CD4-positive, alpha-beta T cell (primary cell): ENCODE results near the gene OPRD1. TPM values are rescaled to one million over a fixed set of nuclear protein-coding genes. Genes with fewer than 3 reads are reported as not detected.
"Not testable (repeated sequence)": the region's sequence is repeated elsewhere in the genome, so short reads cannot be mapped to it uniquely, and the experiment has no call there.

Experiments
- ATAC-seq: fragments of 200-7000 bp; cut with Tn5 transposase; one replicate; pipeline ENCODE4 v1.10.0; 2022; ENCODE audit warnings: mild to moderate bottlenecking; ENCODE audit not compliant: poor library complexity
- CTCF ChIA-PET: fragments of 350-600 bp; sonication (Branson Sonifier 250); formaldehyde crosslinking; loops from one replicate; lab custom pipeline; 2021; ENCODE audit warnings: antibody characterized with exemption, inconsistent platforms; lab: Charles Lee
- POLR2A ChIA-PET: fragments of 350-600 bp; sonication (Branson Sonifier 250); formaldehyde crosslinking; loops from one replicate; lab custom pipeline; 2021; ENCODE audit warnings: antibody characterized with exemption, inconsistent platforms; lab: Charles Lee
- DNase-seq, 14 experiments: peaks; one replicate each; pipeline ENCODE4 v3.0.0-alpha.2; 2013 to 2020; ENCODE audit warnings: mixed read lengths in 2 of 14
- H3K27ac ChIP-seq, 2 donors: one replicate each; pipeline versions ENCODE4 v1.5.1 to v1.7.0; 2013; ENCODE audit warnings: low read length in 2 of 2, low read depth in 1 of 2, mild to moderate bottlenecking in 1 of 2
- H3K27me3 ChIP-seq, 2 experiments: 1 replicate in 1 of 2; 2 replicates in 1 of 2; pipeline versions ENCODE4 v1.6.1 to v1.7.0; 2013; ENCODE audit warnings: low read length in 2 of 2, control low read depth in 1 of 2, mild to moderate bottlenecking in 1 of 2, moderate library complexity in 1 of 2; ENCODE audit not compliant: insufficient read depth in 2 of 2, control insufficient read depth in 1 of 2
- H3K36me3 ChIP-seq: one replicate; pipeline ENCODE4 v1.6.1; 2013; ENCODE audit warnings: low read length, control low read depth; ENCODE audit not compliant: insufficient read depth
- H3K4me1 ChIP-seq: one replicate; pipeline ENCODE4 v1.6.1; 2013; ENCODE audit warnings: low read length, control low read depth; ENCODE audit not compliant: insufficient read depth
- H3K4me3 ChIP-seq: one replicate; pipeline ENCODE4 v1.5.1; 2013; ENCODE audit warnings: mild to moderate bottlenecking, low read length, moderate library complexity
- H3K9me3 ChIP-seq, 2 experiments: 1 replicate in 1 of 2; 2 replicates in 1 of 2; pipeline versions ENCODE4 v1.6.1 to v1.7.0; 2013; ENCODE audit warnings: low read length in 2 of 2, mild to moderate bottlenecking in 2 of 2, control low read depth in 1 of 2, moderate library complexity in 1 of 2; ENCODE audit not compliant: control insufficient read depth in 1 of 2, insufficient read depth in 1 of 2
- H3K27ac Mint-ChIP-seq: one replicate; pipeline ENCODE4 v1.8.0; 2020; ENCODE audit warnings: mixed read lengths
- H3K27me3 Mint-ChIP-seq: one replicate; pipeline ENCODE4 v1.8.0; 2021; ENCODE audit warnings: mixed read lengths
- H3K36me3 Mint-ChIP-seq: one replicate; pipeline ENCODE4 v1.8.0; 2021; ENCODE audit warnings: low read depth, mixed read lengths
- H3K4me1 Mint-ChIP-seq: one replicate; pipeline ENCODE4 v1.8.0; 2021; ENCODE audit warnings: low read depth, mixed read lengths
- H3K4me3 Mint-ChIP-seq: one replicate; pipeline ENCODE4 v1.8.0; 2020; ENCODE audit warnings: mild to moderate bottlenecking, mixed read lengths
- H3K9me3 Mint-ChIP-seq: one replicate; pipeline ENCODE4 v1.8.0; 2020; ENCODE audit warnings: mixed read lengths
- intact Hi-C, 2 experiments: fragments of 100-400 bp; cut with DNase I in 1 of 2; cut with micrococcal nuclease in 1 of 2; formaldehyde crosslinking; loops; one replicate each; pipeline versions ENCODE4 v1.15.1 to v1.9.0; 2023 to 2025; cut with DNase I, micrococcal nuclease
- polyA plus RNA-seq, 2 donors: library from polyadenylated mRNA; unstranded; fragments of 120-200 nt; gene quantifications; one replicate each; pipeline ENCODE4 v1.2.1, GENCODE V29; 2013
- total RNA-seq, 174 experiments: library from RNA in 2 of 174; stranded (reverse) in 2 of 174; gene quantifications; one replicate each; pipeline ENCODE4 v1.2.3 and lab custom pipeline; 2021 to 2026
- TF ChIP-seq, protein P1 (sequence below): fragments of 200-600 bp; IDR thresholded peaks from one replicate; pipeline ENCODE4 v1.8.0; 2022; ENCODE audit warnings: antibody characterized with exemption, mild to moderate bottlenecking

Gene OPRD1
- not detected for total RNA-seq
- polyA plus RNA-seq (2013, experiment 1 of 2) = 0.04 TPM
- polyA plus RNA-seq (2013, experiment 2 of 2) = 0.03 TPM
- 0 to 0.27 (median 0) reads per million in 172 experiments for total RNA-seq (lab: John Stamatoyannopoulos, UW)

DNA sequence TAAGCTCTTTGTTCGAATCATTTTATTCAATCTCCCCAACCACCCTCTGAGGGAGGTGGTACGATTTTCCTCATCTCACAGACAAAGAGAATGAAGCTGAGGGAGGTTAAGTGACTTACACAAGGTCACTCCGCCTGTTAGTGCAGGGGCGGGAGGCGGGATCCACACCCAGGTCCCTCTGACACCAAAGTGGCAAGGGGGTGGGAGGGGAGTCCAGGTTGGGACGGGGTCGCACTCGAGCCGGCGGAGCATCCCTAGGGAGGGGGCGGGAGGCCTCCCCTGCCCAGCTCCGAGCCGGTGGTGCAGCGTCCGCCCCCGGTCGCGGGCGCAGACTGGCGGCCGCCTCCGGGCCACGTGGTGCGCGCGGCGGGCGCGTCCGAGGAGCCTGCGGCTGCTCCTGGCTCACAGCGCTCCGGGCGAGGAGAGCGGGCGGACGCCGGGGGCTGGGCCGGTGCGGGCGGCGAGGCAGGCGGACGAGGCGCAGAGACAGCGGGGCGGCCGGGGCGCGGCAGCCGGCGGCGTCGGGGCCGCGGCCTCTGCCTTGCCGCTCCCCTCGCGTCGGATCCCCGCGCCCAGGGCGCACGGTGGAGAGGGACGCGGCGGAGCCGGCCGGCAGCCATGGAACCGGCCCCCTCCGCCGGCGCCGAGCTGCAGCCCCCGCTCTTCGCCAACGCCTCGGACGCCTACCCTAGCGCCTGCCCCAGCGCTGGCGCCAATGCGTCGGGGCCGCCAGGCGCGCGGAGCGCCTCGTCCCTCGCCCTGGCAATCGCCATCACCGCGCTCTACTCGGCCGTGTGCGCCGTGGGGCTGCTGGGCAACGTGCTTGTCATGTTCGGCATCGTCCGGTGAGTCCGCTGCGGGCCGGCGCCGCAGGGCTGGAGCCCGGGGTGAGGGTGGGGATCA is at the start of gene OPRD1:
OPRD1 (plus strand) TSS at position 405 of the 903 bp plus-strand sequence; CDS start at position 619, 214 bp downstream.
- Histone ChIP-seq H3K27ac (no peak within 1 kb of the TSS), H3K27me3 (peaks cover 27 to 58% of the 10 kb centered on the region in 2 experiments), H3K4me1 (peaks cover 3% of the 10 kb centered on the region), H3K4me3 (no peak within 1 kb of the TSS), H3K9me3 (no peaks in the 10 kb centered on the region), H3K36me3 (no peaks in the 10 kb centered on the region)
- ChIA-PET CTCF (no interaction called here), POLR2A (no interaction called here)
- no peak for ATAC-seq
- Mint-ChIP-seq H3K4me1 (no peaks in the 10 kb centered on the region), H3K36me3 (no peaks in the 10 kb centered on the region), H3K9me3 (no peaks in the 10 kb centered on the region), H3K27ac (no peak within 1 kb of the TSS), H3K27me3 (peaks cover 59% of the 10 kb centered on the region), H3K4me3 (no peak within 1 kb of the TSS)
- TF ChIP-seq, protein P1, sequence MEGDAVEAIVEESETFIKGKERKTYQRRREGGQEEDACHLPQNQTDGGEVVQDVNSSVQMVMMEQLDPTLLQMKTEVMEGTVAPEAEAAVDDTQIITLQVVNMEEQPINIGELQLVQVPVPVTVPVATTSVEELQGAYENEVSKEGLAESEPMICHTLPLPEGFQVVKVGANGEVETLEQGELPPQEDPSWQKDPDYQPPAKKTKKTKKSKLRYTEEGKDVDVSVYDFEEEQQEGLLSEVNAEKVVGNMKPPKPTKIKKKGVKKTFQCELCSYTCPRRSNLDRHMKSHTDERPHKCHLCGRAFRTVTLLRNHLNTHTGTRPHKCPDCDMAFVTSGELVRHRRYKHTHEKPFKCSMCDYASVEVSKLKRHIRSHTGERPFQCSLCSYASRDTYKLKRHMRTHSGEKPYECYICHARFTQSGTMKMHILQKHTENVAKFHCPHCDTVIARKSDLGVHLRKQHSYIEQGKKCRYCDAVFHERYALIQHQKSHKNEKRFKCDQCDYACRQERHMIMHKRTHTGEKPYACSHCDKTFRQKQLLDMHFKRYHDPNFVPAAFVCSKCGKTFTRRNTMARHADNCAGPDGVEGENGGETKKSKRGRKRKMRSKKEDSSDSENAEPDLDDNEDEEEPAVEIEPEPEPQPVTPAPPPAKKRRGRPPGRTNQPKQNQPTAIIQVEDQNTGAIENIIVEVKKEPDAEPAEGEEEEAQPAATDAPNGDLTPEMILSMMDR = no peak
- intact Hi-C loops = no loop called here
- no peak for DNase-seq

DNA sequence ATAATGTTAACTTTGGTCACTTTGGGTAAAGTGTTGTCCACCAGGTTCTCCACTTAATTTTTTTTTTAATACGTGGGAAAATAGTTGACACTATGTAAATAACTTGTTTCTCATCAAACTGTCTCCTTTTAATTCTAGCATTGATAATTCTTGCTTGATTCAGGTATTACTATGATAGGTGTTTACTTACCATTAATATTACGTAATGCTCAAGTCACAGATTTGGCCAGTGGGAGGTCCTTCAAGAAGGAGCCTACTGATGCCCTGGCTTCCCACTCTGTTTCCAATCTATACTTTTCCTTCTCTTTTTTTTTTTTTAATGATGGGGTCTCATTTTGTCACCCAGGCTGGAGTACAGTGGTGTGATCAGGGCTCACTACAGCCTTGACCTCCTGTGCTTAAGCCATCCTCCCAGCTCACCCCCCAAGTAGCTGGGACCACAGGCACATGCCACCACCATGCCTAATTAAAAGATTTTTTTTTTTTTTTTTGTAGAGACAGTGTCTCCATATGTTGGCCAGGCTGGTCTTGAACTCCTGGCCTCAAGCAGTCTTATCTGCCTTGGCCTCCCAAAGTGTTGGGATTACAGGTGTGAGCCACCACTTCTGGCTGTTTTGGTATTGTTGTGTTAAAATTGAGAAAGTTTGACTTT is 45.3 kb upstream of the OPRD1 start:
- no peaks in the 10 kb centered on the region for H3K27me3 ChIP-seq
- H3K27me3 Mint-ChIP-seq = no peaks in the 10 kb centered on the region
- no peak for DNase-seq
- no peak overlapping the region for H3K4me3 ChIP-seq
- ChIA-PET POLR2A (interaction anchor here (2.1 kb wide), 1 partner anchor 8 kb away, joined by 7 read pairs; no protein-coding TSS in a partner anchor), CTCF (interaction anchor here (1.6 kb wide), 1 partner anchor 30 kb away, joined by 4 read pairs; the partner anchor contains the start of gene YTHDF2)
- no peaks in the 10 kb centered on the region for H3K9me3 ChIP-seq
- intact Hi-C loops = no loop called here
- no peak for ATAC-seq
- no peaks in the 10 kb centered on the region for H3K9me3 Mint-ChIP-seq
- H3K4me3 Mint-ChIP-seq = no peak overlapping the region
- no peak overlapping the region for H3K27ac ChIP-seq
- peaks cover 61% of the 10 kb centered on the region for H3K36me3 Mint-ChIP-seq
- H3K36me3 ChIP-seq = peaks cover 40% of the 10 kb centered on the region
- peaks cover 9% of the 10 kb centered on the region for H3K4me1 ChIP-seq
- H3K4me1 Mint-ChIP-seq = peaks cover 23% of the 10 kb centered on the region
- peak overlapping the region; percentile 50 for H3K27ac Mint-ChIP-seq
- TF ChIP-seq, protein P1 = no peak

DNA sequence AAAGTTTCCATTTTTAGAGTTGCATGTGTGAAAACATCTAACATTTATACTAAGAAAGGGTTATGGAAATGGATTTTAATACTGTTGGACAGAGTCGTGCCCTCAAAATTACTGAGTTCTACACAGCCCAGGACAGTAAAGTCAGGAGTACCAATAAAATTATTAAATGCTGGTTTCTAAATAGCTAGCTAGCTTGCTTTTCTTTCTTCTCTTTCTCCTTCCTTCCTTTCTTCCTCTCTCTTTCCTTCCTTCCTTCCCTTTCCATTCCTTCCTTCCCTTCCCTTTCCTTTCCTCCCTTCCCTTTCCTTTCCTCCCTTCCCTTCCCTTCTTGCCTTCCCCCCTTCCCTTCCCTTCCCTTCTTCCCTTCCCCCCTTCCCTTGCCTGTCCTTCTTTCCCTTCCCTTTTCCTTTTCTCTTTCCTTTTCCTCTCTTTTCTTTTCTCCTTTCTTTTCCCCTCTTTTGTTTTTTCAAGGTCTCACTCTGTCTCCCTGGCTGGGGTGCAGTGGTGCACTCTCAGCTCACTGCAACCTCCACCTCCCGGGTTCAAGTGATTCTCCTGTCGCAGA is 41.3 kb upstream of the OPRD1 start:
- TF ChIP-seq, protein P1 = no peak
- ChIA-PET CTCF (interaction anchor here (0.5 kb wide), 1 partner anchor 13 kb away, joined by 3 read pairs; no protein-coding TSS in a partner anchor), POLR2A (no interaction called here)
- H3K4me1 Mint-ChIP-seq = peaks cover 17% of the 10 kb centered on the region
- no peak overlapping the region for H3K27ac ChIP-seq
- no peaks in the 10 kb centered on the region for H3K27me3 ChIP-seq
- no peaks in the 10 kb centered on the region for H3K9me3 ChIP-seq
- H3K27ac Mint-ChIP-seq = no peak overlapping the region
- H3K4me1 ChIP-seq = peaks cover 18% of the 10 kb centered on the region
- intact Hi-C loops = no loop called here
- peaks cover 54% of the 10 kb centered on the region for H3K36me3 Mint-ChIP-seq
- no peak for ATAC-seq
- H3K9me3 Mint-ChIP-seq = no peaks in the 10 kb centered on the region
- no peaks in the 10 kb centered on the region for H3K27me3 Mint-ChIP-seq
- H3K4me3 ChIP-seq = no peak overlapping the region
- H3K36me3 ChIP-seq = peaks cover 37% of the 10 kb centered on the region
- H3K4me3 Mint-ChIP-seq = no peak overlapping the region
- DNase-seq = no peak

DNA sequence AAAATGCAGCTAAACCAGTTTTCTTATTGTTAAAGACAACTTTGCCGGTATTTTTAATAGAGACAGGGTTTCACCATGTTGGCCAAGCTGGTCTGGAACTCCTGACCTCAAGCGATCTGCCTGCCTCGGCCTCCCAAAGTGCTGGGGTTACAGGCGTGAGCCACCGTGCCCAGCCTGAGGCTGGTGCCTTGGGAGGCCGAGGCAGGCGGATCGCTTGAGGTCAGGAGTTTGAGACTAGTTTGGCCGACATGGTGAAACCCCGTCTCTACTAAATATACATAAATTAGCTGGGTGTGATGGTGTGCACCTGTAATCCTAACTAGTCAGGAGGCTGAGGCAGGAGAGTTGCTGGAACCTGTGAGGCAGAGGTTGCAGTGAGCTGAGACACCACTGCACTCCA is 40.0 kb upstream of the OPRD1 start:
- POLR2A ChIA-PET = interaction anchor here (0.8 kb wide), 1 partner anchor 12 kb away, joined by 3 read pairs; no protein-coding TSS in a partner anchor
- H3K4me1 Mint-ChIP-seq = peaks cover 13% of the 10 kb centered on the region
- H3K27me3 Mint-ChIP-seq, ATAC-seq, H3K9me3 ChIP-seq, intact Hi-C loops, H3K9me3 Mint-ChIP-seq, H3K27me3 ChIP-seq, H3K27ac Mint-ChIP-seq, CTCF ChIA-PET, H3K27ac ChIP-seq, H3K4me3 ChIP-seq, H3K4me3 Mint-ChIP-seq, DNase-seq: not testable (repeated sequence)
- peaks cover 42% of the 10 kb centered on the region for H3K36me3 Mint-ChIP-seq
- H3K36me3 ChIP-seq = peaks cover 26% of the 10 kb centered on the region
- H3K4me1 ChIP-seq = peaks cover 14% of the 10 kb centered on the region
